ENCODE measurements around the gene PGAM2.
A peak's percentile ranks its signal among the peaks of the same experiment; 100 is the strongest.
"Not testable (repeated sequence)": the region's sequence is repeated elsewhere in the genome, so short reads cannot be mapped to it uniquely, and the experiment has no call there.

PGAM2 gene

DNA sequence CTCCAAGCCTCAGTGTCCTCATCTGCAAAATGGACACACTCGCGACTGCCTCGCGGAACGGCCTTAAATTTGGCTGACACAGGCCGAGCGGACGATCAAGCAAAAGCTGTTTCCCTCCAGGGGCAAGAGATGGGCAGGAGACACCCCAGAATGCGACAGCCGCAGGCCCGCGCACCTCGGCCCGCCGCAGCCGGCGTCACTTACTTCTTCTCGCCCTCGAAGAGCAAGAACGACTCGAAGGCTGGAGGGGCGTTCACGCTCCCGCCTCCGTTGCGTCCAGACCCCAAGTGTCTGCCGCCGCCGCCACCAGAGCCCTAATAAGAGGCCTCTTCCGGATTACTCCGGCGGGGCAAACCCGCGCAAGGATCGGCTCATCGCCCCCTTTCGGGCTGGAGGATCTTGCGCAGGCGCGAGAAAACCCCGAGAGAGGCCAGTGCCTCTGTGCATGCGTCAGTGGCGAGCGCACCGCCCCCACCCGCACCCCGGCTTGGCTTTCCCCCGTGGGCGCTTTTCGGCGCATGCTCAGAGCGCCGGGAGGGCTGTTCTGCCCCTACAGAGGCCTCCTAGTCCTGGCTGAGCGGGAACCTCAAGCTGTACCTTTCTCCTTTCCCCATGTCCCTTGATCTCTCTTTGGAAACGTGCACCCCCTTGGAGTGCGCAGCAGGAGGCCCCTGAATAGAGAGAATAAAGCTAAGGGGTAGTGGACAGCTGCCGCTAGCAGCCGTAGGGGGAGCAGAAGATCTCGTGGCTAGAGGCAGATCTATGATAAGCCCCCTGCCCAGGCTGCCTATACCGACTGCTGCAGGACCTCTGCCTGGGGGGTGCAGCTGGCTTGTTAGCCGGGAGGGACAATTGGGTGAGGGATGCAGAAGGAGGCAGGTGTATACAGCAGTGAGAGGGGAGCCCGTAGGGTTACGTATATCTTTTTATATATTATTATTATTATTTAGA lies 46.2 kb downstream of the PGAM2 start:
- DNase-seq: peak; percentile 87 to 88

DNA sequence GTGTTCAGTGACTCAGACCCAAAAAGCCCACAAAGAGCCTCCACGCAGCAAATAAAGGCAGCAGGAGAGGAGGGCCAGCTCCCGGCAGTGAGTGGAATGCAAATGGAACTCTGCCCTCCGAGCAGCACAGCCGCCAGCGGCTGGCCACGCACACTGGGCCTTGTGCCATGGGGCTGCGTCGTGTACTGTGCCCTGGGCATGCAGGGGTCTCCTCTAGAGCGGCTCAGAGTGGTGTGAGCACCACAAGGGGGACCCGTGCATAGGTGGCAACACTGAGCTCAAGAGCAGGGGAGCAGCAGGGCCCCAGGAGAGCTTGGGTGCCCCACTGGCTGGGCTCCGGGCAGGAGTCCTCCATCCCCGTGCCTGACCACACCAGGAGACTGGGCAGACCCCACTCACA lies 50.3 kb downstream of the PGAM2 start:
- DNase-seq: not testable (repeated sequence)
